Measurements from ENCODE around the gene ANKRD33B. TPM values are rescaled to one million over a fixed set of nuclear protein-coding genes. Genes with fewer than 3 reads are reported as not detected.

ANKRD33B gene
- total RNA-seq, 1 experiment from 2014 or later: 10.9 TPM

GRCh38 chr5:10634562-10634961 lies 70.7 kb downstream of the ANKRD33B start:
- RAD21 ChIA-PET (ENCODE audit: low non-redundant PET in 1 of 2, low total read pairs in 2 of 2, uncharacterized antibody in 2 of 2, unreplicated experiment in 2 of 2): no interaction called here
- CTCF ChIA-PET: no interaction called here
- no TSS peak for BruUV-seq (replicated peaks)

More at GRCh38 chr5:10634562-10634961, 70.7 kb downstream of the ANKRD33B start:
- peak overlapping the region; percentile 57 for H3K4me2 ChIP-seq (ENCODE audit: low read length)
- H3K9ac ChIP-seq (ENCODE audit: low read length): 0 out of 2 replicates have a peak overlapping the region, but pooled peaks have one; percentile 4
- peaks cover 9 to 63% of the 10 kb centered on the region in 2 experiments for H3K4me1 ChIP-seq (ENCODE audit: control insufficient read depth in 1 of 2, insufficient read depth in 2 of 2, low read length in 2 of 2)
- no peaks in the 10 kb centered on the region for H3K9me2 ChIP-seq (ENCODE audit: insufficient read depth)
- POLR2A ChIA-PET: no interaction called here
- intact Hi-C loops (cut with micrococcal nuclease): no loop called here
- H3K27ac ChIP-seq (ENCODE audit: low read depth, low read length): no peak overlapping the region
- TF ChIP-seq EGR1 (IDR thresholded peaks at IDR 0.05; ENCODE audit: low read depth) (no peak), EZH2phosphoT487 (IDR thresholded peaks at IDR 0.05; ENCODE audit: borderline replicate concordance) (no peak), TCF7L2 (IDR thresholded peaks at IDR 0.05; ENCODE audit: borderline replicate concordance, extremely low read depth, insufficient read depth, insufficient read length) (no peak), POLR2AphosphoS5 (IDR thresholded peaks at IDR 0.05; ENCODE audit: low read depth, low read length) (no peak), CBX3 (IDR thresholded peaks at IDR 0.05; ENCODE audit: low read depth) (no peak), CEBPB (IDR thresholded peaks at IDR 0.05; ENCODE audit: low read depth) (no peak), ATF3 (IDR thresholded peaks at IDR 0.05) (no peak), REST (IDR thresholded peaks at IDR 0.05; ENCODE audit: low read depth) (no peak), YY1 (IDR thresholded peaks at IDR 0.05; ENCODE audit: extremely low read depth, insufficient replicate concordance, low read depth, low read length) (no peak), ELF1 (IDR thresholded peaks at IDR 0.05; ENCODE audit: borderline replicate concordance, low read depth) (no peak), MAX (IDR thresholded peaks at IDR 0.05) (no peak), EZH2 (IDR thresholded peaks at IDR 0.05) (no peak), RAD21 (IDR thresholded peaks at IDR 0.05; ENCODE audit: low read depth) (no peak), POLR2A (IDR thresholded peaks at IDR 0.05; ENCODE audit: borderline replicate concordance, extremely low read depth, insufficient read depth, insufficient read length) (no peak), CTCF (IDR thresholded peaks at IDR 0.05 in 2 of 3, conservative IDR thresholded peaks at IDR 0.05 in 1 of 3; ENCODE audit: borderline replicate concordance in 1 of 3, insufficient read depth in 1 of 3, low read depth in 2 of 3, low read length in 2 of 3) (no peak), SP1 (IDR thresholded peaks at IDR 0.05; ENCODE audit: low read depth) (no peak)
- H4K20me1 ChIP-seq (ENCODE audit: insufficient read depth): no peaks in the 10 kb centered on the region
- no peaks in the 10 kb centered on the region; a peak in 1 of 4 replicates for H3K9me3 ChIP-seq (ENCODE audit: control insufficient read depth in 1 of 2, insufficient read depth in 1 of 2, low read depth in 1 of 2, low read length in 2 of 2)
- H3K36me3 ChIP-seq (ENCODE audit: control insufficient read depth in 1 of 2, insufficient read depth in 2 of 2, low read length in 2 of 2): peaks cover 0 to 9% of the 10 kb centered on the region in 2 experiments; a peak in 1 of 4 replicates
- ATAC-seq (no peak), DNase-seq (ENCODE audit: low read depth, low spot score) (no peak)
- H2AFZ ChIP-seq (ENCODE audit: low read depth, low read length, poor library complexity, severe bottlenecking): no peak overlapping the region
- no peaks in the 10 kb centered on the region for H3K27me3 ChIP-seq (ENCODE audit: insufficient read depth, low read length)
- H3K4me3 ChIP-seq (replicated peaks in 1 of 2; ENCODE audit: low read depth in 1 of 2, low read length in 2 of 2): no peak overlapping the region
- peaks cover 45% of the 10 kb centered on the region; the same call in 1 of the 2 replicates for H3K79me2 ChIP-seq (ENCODE audit: insufficient read depth, low read length)

Data from HCT116 (cell line).